Measurements from ENCODE around the gene LRP1B. TPM values are rescaled to one million over a fixed set of nuclear protein-coding genes. Genes with fewer than 3 reads are reported as not detected.

The LRP1B gene
- polyA plus RNA-seq, 1 donor from 2014 or later = 12.7 TPM

DNA sequence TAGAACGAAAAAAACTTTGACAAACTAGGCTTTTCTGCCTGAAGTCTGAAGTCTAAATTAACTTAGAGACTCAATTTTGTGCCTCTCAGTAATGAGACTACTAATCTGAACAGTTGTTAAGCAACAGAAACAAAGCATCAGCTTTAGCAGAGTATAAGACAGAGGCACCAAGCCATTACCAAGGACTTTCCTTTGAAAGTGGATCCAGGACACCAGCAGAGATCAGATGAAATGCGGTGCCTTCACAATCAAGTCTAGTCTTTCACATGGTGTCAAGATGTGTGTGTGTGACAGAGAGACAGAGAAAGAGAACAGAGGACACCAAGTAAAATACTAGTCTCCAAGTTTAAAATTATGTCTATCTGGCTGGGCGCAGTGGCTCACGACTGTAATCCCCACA, 1502.9 kb downstream of the LRP1B start:
- Histone ChIP-seq H2AFZ (ENCODE audit: low read depth, low read length) (no peak overlapping the region), H3K27ac (ENCODE audit: low read length) (no peak overlapping the region)

DNA sequence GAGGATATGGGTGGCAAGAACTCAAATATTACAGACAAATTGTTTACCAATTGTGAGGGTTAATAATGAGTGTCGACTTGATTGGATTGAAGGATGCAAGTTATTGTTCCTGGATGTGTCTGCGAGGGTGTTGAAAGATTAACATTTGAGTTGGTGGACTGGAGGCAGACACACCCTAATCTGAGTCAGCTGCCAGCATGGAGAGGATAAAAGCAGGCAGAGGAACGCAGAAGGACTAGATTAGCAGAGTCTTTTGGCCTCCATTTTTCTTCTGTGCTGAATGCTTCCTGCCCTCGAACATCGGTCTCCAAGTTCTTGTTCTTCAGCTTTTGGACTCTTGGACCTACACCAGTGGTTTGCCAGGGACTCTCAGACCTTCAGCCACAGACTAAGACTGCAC, 1503.7 kb downstream of the LRP1B start:
- Histone ChIP-seq H3K27me3 (ENCODE audit: insufficient read depth, low read depth, low read length) (no peaks in the 10 kb centered on the region), H4K20me1 (ENCODE audit: insufficient read depth) (no peaks in the 10 kb centered on the region), H3F3A (ENCODE audit: insufficient read depth, low read length, poor library complexity, severe bottlenecking) (no peaks in the 10 kb centered on the region), H3K36me3 (ENCODE audit: insufficient read depth, low read length) (no peaks in the 10 kb centered on the region), H3K4me3 (ENCODE audit: low read length) (no peak overlapping the region), H3K9me3 (ENCODE audit: low read length) (no peaks in the 10 kb centered on the region), H3K4me2 (ENCODE audit: low read length) (no peak overlapping the region), H3K9me2 (ENCODE audit: insufficient read depth, low read length) (no peaks in the 10 kb centered on the region), H3K9ac (ENCODE audit: low read length) (no peak overlapping the region), H2AFZ (ENCODE audit: low read depth, low read length) (no peak overlapping the region), H3K79me2 (replicated peaks; ENCODE audit: insufficient read depth, low read length) (no peaks in the 10 kb centered on the region), H3K27ac (ENCODE audit: low read length) (no peak overlapping the region)
- no peak for TF ChIP-seq EZH2 (IDR thresholded peaks at IDR 0.05; ENCODE audit: borderline replicate concordance, insufficient read depth, low read length, poor library complexity, severe bottlenecking)
- TF ChIP-seq POLR2AphosphoS5 (IDR thresholded peaks at IDR 0.05) = no peak
- TF ChIP-seq RAD21 (conservative IDR thresholded peaks at IDR 0.05) = no peak
- TF ChIP-seq, protein P1, sequence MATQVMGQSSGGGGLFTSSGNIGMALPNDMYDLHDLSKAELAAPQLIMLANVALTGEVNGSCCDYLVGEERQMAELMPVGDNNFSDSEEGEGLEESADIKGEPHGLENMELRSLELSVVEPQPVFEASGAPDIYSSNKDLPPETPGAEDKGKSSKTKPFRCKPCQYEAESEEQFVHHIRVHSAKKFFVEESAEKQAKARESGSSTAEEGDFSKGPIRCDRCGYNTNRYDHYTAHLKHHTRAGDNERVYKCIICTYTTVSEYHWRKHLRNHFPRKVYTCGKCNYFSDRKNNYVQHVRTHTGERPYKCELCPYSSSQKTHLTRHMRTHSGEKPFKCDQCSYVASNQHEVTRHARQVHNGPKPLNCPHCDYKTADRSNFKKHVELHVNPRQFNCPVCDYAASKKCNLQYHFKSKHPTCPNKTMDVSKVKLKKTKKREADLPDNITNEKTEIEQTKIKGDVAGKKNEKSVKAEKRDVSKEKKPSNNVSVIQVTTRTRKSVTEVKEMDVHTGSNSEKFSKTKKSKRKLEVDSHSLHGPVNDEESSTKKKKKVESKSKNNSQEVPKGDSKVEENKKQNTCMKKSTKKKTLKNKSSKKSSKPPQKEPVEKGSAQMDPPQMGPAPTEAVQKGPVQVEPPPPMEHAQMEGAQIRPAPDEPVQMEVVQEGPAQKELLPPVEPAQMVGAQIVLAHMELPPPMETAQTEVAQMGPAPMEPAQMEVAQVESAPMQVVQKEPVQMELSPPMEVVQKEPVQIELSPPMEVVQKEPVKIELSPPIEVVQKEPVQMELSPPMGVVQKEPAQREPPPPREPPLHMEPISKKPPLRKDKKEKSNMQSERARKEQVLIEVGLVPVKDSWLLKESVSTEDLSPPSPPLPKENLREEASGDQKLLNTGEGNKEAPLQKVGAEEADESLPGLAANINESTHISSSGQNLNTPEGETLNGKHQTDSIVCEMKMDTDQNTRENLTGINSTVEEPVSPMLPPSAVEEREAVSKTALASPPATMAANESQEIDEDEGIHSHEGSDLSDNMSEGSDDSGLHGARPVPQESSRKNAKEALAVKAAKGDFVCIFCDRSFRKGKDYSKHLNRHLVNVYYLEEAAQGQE (IDR thresholded peaks at IDR 0.05; ENCODE audit: borderline replicate concordance) = no peak
- TF ChIP-seq TAF1 (IDR thresholded peaks at IDR 0.05; ENCODE audit: low read depth) = no peak
- TF ChIP-seq, protein P2, sequence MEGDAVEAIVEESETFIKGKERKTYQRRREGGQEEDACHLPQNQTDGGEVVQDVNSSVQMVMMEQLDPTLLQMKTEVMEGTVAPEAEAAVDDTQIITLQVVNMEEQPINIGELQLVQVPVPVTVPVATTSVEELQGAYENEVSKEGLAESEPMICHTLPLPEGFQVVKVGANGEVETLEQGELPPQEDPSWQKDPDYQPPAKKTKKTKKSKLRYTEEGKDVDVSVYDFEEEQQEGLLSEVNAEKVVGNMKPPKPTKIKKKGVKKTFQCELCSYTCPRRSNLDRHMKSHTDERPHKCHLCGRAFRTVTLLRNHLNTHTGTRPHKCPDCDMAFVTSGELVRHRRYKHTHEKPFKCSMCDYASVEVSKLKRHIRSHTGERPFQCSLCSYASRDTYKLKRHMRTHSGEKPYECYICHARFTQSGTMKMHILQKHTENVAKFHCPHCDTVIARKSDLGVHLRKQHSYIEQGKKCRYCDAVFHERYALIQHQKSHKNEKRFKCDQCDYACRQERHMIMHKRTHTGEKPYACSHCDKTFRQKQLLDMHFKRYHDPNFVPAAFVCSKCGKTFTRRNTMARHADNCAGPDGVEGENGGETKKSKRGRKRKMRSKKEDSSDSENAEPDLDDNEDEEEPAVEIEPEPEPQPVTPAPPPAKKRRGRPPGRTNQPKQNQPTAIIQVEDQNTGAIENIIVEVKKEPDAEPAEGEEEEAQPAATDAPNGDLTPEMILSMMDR (IDR thresholded peaks at IDR 0.05; ENCODE audit: poor library complexity, severe bottlenecking) = no peak

More for the DNA sequence above, 1502.9 kb downstream of the LRP1B start:
- Histone ChIP-seq H3K4me3 (ENCODE audit: low read length) (no peak overlapping the region), H3K36me3 (ENCODE audit: insufficient read depth, low read length) (no peaks in the 10 kb centered on the region), H3K9me3 (ENCODE audit: low read length) (no peaks in the 10 kb centered on the region), H3K9me2 (ENCODE audit: insufficient read depth, low read length) (no peaks in the 10 kb centered on the region), H3K79me2 (replicated peaks; ENCODE audit: insufficient read depth, low read length) (no peaks in the 10 kb centered on the region), H4K20me1 (ENCODE audit: insufficient read depth) (no peaks in the 10 kb centered on the region), H3F3A (ENCODE audit: insufficient read depth, low read length, poor library complexity, severe bottlenecking) (no peaks in the 10 kb centered on the region), H3K27me3 (ENCODE audit: insufficient read depth, low read depth, low read length) (no peaks in the 10 kb centered on the region), H3K9ac (ENCODE audit: low read length) (no peak overlapping the region), H3K4me2 (ENCODE audit: low read length) (no peak overlapping the region)
- no peak for TF ChIP-seq EZH2 (IDR thresholded peaks at IDR 0.05; ENCODE audit: borderline replicate concordance, insufficient read depth, low read length, poor library complexity, severe bottlenecking)

DNA sequence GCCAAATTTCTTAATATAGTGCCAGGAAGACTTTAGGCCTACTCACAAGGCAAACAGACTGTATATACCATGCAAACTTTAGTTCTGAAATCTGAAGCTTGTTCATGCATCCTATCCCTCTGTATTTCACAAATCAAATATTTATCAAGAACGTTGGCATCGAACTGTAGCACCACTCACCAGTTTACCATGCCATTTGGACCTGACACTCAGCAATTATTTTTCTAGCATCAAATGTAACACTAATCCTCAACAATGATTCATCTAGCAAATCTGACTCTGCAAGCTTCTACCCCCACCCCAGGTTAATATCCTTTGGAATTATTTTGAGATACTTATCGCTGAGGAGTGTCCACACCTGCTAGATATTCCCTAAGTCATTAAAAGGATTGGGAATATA, 1506.6 kb downstream of the LRP1B start:
- Histone ChIP-seq H3K9me3 (ENCODE audit: low read length) (no peaks in the 10 kb centered on the region), H2AFZ (ENCODE audit: low read depth, low read length) (no peak overlapping the region), H3K79me2 (replicated peaks; ENCODE audit: insufficient read depth, low read length) (no peaks in the 10 kb centered on the region), H3K9ac (ENCODE audit: low read length) (no peak overlapping the region), H3K27me3 (ENCODE audit: insufficient read depth, low read depth, low read length) (no peaks in the 10 kb centered on the region), H3K4me2 (ENCODE audit: low read length) (no peak overlapping the region), H3K36me3 (ENCODE audit: insufficient read depth, low read length) (no peaks in the 10 kb centered on the region), H4K20me1 (ENCODE audit: insufficient read depth) (no peaks in the 10 kb centered on the region), H3F3A (ENCODE audit: insufficient read depth, low read length, poor library complexity, severe bottlenecking) (no peaks in the 10 kb centered on the region), H3K27ac (ENCODE audit: low read length) (no peak overlapping the region), H3K4me3 (ENCODE audit: low read length) (no peak overlapping the region), H3K9me2 (ENCODE audit: insufficient read depth, low read length) (no peaks in the 10 kb centered on the region)
- TF ChIP-seq, protein P2 (IDR thresholded peaks at IDR 0.05; ENCODE audit: poor library complexity, severe bottlenecking) = no peak
- TF ChIP-seq EZH2 (IDR thresholded peaks at IDR 0.05; ENCODE audit: borderline replicate concordance, insufficient read depth, low read length, poor library complexity, severe bottlenecking) = no peak
- no peak for TF ChIP-seq MXI1 (conservative IDR thresholded peaks at IDR 0.05; ENCODE audit: poor library complexity, severe bottlenecking)

Data from neural cell (in vitro differentiated cells).